ENCODE data around the gene KLHL40. TPM values are rescaled to one million over a fixed set of nuclear protein-coding genes. Genes with fewer than 3 reads are reported as not detected.
A peak's percentile ranks its signal among the peaks of the same experiment; 100 is the strongest.
"Not testable (repeated sequence)": the region's sequence is repeated elsewhere in the genome, so short reads cannot be mapped to it uniquely, and the experiment has no call there.

The KLHL40 gene
- total RNA-seq, 1 donor from 2014 or later, result 0.11 TPM

GRCh38 chr3:42706721-42707619 lies 21.6 kb downstream of the KLHL40 start:
- no peak for DNase-seq
- intact Hi-C loops (cut with DNase I), result no loop called here
- ATAC-seq (ENCODE audit: poor library complexity), result no peak

GRCh38 chr3:42707620-42708355 lies 22.5 kb downstream of the KLHL40 start:
- intact Hi-C loops (cut with DNase I), result no loop called here
- ATAC-seq (ENCODE audit: poor library complexity) (no peak), DNase-seq (no peak)

GRCh38 chr3:42708611-42709151 lies 23.3 kb downstream of the KLHL40 start:
- ATAC-seq (ENCODE audit: poor library complexity) (no peak), DNase-seq (no peak)
- intact Hi-C loops (cut with DNase I), result no loop called here

GRCh38 chr3:42709621-42710020 lies 24.3 kb downstream of the KLHL40 start:
- ATAC-seq (ENCODE audit: poor library complexity), result no peak
- DNase-seq, result no peak
- intact Hi-C loops (cut with DNase I), result no loop called here

GRCh38 chr3:42710323-42711021 lies 25.1 kb downstream of the KLHL40 start:
- intact Hi-C loops (cut with DNase I), result no loop called here
- DNase-seq, result no peak
- no peak for ATAC-seq (ENCODE audit: poor library complexity)

- ATAC-seq (ENCODE audit: poor library complexity) (no peak), DNase-seq (no peak)
- intact Hi-C loops (cut with DNase I), result no loop called here
These were observed 26.4 kb downstream of the KLHL40 start for GRCh38 chr3:42711491-42712343.

- ATAC-seq (ENCODE audit: poor library complexity), result no peak
- intact Hi-C loops (cut with DNase I), result no loop called here
- DNase-seq, result no peak
These were observed 27.0 kb downstream of the KLHL40 start for GRCh38 chr3:42712344-42712648.

- ATAC-seq (ENCODE audit: poor library complexity), result no peak
- DNase-seq, result no peak
- intact Hi-C loops (cut with DNase I), result no loop called here
These were observed 27.5 kb downstream of the KLHL40 start for GRCh38 chr3:42712688-42713372.

- no peak for ATAC-seq (ENCODE audit: poor library complexity)
- no peak for DNase-seq
- intact Hi-C loops (cut with DNase I), result no loop called here
These were observed 28.4 kb downstream of the KLHL40 start for GRCh38 chr3:42713747-42714146.

- intact Hi-C loops (cut with DNase I), result no loop called here
- DNase-seq (no peak), ATAC-seq (ENCODE audit: poor library complexity) (no peak)
These were observed 29.0 kb downstream of the KLHL40 start for GRCh38 chr3:42714171-42714852.

GRCh38 chr3:42717306-42717705 lies 32.0 kb downstream of the KLHL40 start:
- intact Hi-C loops (cut with DNase I), result no loop called here
- DNase-seq (no peak), ATAC-seq (ENCODE audit: poor library complexity) (no peak)

GRCh38 chr3:42718338-42718737 lies 33.0 kb downstream of the KLHL40 start:
- ATAC-seq (ENCODE audit: poor library complexity) (no peak), DNase-seq (no peak)
- intact Hi-C loops (cut with DNase I), result no loop called here

GRCh38 chr3:42719002-42719401 lies 33.7 kb downstream of the KLHL40 start:
- DNase-seq (no peak), ATAC-seq (ENCODE audit: poor library complexity) (peak; percentile 52)
- intact Hi-C loops (cut with DNase I), result no loop called here

GRCh38 chr3:42720126-42720525 lies 34.8 kb downstream of the KLHL40 start:
- intact Hi-C loops (cut with DNase I), result no loop called here
- no peak for DNase-seq
- ATAC-seq (ENCODE audit: poor library complexity), result no peak

- intact Hi-C loops (cut with DNase I), result no loop called here
- ATAC-seq (ENCODE audit: poor library complexity) (peak; percentile 48), DNase-seq (no peak)
These were observed 36.4 kb downstream of the KLHL40 start for GRCh38 chr3:42721690-42722089.

- intact Hi-C loops (cut with DNase I); ATAC-seq (ENCODE audit: poor library complexity); DNase-seq: not testable (repeated sequence)
These were observed 37.1 kb downstream of the KLHL40 start for GRCh38 chr3:42722442-42722841.

- DNase-seq, result no peak
- intact Hi-C loops (cut with DNase I), result no loop called here
- peak; percentile 38 for ATAC-seq (ENCODE audit: poor library complexity)
These were observed 37.9 kb downstream of the KLHL40 start for GRCh38 chr3:42723219-42723618.
